HG02970 (cell line): ENCODE results near the gene EMC1.
"Not testable (repeated sequence)": the region's sequence is repeated elsewhere in the genome, so short reads cannot be mapped to it uniquely, and the experiment has no call there.

Source experiments
- ATAC-seq: cut with Tn5 transposase; IDR thresholded peaks from one replicate; pipeline ENCODE4 v1.9.1; 2021; ENCODE audit warnings: mild to moderate bottlenecking, moderate library complexity, moderate number of reproducible peaks; ENCODE audit not compliant: unreplicated experiment, low FRiP score

EMC1 gene

DNA sequence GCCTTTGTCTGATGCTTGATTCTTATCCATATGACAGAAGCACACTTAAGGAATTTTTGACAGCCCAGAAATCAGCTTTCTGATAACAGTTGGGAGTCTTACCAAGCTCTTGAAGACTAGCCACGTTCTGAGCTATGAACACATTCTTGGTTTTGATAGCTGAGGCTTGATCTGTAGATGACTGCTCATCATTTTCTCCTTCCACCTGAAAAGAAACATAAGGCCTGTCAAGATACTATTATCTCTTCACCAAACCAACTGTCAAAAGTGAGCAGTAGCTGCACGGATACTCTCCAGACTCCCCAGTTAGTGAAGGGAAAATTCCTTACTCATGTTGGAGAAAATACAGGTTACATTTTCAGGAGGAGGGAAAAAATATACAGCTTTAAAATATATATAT, 53.5 kb downstream of the EMC1 start:
- ATAC-seq, result no peak

DNA sequence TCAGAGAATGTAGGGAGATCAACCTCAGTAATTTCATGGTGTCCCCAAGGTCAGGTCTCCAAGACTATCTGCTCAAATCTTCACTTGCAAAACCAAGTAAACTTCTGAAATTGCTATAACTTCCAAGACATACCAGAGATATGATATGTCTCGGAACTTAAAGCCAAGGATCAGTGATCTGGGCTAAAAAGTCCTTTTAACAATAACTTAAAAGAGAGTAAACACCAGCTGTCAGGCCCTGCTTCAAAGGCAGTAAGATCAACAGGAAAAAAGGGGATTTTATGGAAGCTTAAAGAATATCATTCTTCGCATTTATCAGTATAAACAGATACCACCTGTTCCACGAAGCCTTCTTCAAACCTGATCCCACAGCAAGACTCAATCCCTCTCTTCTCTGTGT, 55.0 kb downstream of the EMC1 start:
- ATAC-seq, result no peak

DNA sequence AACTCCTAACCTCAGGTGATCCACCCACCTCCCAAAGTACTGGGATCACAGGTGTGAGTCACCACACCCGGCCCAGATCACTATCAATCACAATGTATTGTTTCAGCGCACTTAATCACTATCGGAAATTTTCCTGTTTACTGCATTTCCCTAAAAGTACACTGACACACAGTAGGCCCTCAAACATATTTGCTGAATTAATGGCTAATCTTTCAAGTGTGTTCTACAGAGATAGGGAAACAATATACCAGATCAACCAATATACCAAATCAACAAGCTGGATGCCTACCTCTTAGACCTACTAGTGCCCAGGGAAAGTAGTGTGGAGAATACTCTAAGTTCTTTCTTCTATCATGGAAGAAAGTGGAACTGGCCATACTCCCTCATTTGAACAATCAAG, 58.3 kb downstream of the EMC1 start:
- no peak for ATAC-seq

DNA sequence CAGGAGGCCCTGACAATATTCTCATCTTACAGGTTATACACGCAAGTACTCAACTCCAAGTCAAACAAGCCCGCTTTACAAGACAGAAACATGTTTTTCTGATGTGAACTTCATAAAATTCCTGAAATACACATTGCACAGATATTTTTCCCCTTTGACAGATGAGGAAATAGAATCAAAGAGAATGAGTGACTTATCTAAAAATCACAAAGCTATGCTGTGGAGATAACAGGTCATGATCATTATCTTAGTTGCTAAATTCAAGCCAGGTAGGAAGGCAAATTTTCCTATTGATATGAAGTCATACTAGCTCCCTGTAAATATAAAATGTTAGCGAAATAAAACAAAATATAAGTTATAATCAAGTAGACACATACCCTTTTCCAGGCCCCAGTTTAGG, 59.5 kb downstream of the EMC1 start:
- ATAC-seq, result no peak

DNA sequence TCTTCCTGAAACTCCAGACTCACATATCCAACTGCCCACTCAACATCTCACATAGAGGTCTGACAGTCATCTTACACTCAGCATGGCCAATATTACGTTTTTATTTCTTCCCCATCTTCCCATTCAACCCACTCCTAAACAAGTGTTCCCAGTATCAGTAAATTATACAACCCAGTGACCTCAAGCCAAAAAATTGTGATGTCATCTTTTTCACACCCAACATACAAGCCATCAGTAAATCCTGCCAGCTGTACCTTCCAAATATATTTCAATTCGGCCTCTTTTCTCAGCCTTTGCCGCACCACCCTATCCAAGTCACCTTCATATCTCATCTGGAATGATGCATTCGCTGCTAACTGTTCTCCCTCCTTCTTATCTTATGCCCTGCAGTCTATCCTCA, 60.9 kb downstream of the EMC1 start:
- ATAC-seq, result no peak

DNA sequence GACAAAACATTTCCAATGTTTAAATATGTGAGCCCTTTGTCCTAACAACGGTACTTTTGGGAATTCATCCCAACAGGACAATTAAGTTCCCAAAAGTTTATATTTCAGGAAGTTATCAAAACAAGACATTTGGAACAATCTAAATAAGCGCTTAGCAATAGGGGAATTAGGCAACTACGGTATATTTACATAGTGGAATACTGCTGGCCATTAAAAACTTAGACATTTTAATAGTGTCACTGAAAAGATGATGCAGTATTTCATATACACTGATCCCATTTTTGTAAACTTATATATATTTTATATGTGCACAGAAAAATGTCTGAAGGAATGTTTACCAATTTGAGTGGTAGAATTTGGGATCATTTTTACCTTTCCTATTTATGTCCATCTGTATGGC, 62.1 kb downstream of the EMC1 start:
- ATAC-seq, result no peak

DNA sequence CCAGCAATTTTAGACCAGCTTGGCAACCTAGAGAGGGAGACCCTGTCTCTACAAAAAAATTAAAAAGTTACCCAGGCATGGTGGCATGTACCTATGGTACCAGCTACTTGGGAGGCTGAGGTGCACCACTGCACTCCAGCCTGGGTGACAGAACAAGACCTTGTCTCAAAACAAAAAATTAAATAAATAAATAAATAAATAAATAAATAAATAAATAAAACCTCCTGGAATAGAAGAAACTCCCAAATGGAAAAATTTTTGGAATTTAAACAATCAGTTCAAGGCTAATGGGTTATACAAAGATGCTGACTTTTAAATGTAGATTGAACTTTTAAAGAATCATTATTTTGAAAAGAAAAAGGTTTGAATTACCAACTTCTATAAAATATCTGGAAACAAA, 63.5 kb downstream of the EMC1 start:
- ATAC-seq, result no peak

DNA sequence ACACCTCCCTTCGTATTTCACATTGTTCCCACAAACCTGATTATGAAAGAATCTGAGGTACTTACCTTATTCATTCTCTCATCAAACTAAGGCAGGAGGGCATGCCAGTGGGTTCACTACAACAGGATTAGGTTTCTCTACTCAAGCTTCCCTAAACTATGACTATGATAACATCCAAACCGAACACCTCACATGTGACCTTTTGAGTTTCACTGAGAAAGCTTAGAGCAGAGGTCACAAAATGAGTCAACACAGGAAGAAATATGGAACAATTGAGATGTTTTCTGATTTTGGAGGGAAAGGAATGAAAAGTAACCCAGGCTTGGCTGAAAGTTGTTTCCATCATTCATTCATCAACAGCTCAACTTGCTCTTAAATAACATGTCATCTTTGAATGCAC, 65.3 kb downstream of the EMC1 start:
- ATAC-seq, result no peak

DNA sequence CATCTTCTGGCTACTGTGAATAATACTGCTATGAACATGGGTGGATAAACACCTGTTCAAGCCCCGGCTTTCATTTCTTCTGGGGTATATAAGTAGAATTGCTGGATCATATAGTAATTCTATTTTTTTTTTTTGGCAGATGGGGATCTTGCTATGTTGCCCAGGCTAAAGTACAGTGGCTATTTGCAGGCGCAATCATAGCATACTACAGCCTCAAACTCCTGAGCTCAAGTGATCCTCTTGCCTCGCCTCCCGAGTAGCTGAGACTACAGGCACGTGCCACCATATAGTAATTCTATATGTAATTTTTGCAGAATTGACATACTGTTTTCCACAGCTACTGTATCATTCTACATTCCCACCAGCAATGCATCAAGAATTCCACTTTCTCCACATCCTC, 69.1 kb downstream of the EMC1 start:
- no peak for ATAC-seq

DNA sequence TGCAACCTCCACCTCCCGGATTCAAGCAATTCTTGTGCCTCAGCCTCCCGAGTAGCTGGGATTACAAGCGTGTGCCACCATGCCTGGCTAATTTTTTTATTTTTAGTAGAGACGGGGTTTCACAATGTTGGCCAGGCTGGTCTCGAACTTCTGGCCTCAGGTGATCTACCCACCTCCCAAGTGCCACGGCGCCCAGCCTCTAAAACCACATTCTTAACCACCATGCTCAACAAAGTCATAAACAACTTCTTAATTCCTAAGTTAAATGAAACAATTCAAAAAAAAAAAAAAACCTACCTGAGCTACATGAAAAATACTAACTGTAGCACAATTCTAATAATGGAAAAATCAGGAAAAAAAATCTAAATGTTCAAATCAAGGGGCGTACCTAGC, 71.1 kb downstream of the EMC1 start:
- ATAC-seq, result not testable (repeated sequence)

DNA sequence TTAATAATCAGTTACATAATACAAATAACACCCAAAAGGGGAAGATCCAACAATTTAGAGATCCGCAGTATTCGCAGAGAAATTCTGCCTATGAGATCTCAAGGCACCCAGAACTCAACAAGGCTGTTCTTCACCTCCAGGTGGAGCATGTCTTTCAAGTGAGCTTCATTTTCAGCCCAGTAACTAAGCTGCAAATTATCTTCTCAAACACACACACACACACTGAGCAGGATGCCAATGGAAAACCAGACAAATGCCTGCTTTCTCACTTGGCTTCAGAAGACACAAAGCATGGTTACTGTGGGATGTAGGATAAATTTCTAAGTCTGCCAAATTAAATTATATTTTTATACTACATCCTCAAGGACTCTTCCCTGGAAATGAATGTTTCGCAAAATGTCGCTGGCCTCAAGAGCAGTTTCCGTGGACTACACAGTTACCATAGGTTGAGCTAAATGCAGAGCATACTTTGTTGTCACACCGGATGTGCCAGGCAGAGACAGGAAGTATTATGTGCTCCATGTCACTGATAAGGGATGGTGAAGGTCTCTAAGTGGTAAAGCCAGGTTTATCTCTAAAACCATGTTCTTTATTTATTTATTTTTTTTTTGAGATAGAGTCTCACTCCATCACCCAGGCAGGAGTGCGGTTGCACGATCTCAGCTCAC, 71.6 kb downstream of the EMC1 start:
- ATAC-seq, result no peak

DNA sequence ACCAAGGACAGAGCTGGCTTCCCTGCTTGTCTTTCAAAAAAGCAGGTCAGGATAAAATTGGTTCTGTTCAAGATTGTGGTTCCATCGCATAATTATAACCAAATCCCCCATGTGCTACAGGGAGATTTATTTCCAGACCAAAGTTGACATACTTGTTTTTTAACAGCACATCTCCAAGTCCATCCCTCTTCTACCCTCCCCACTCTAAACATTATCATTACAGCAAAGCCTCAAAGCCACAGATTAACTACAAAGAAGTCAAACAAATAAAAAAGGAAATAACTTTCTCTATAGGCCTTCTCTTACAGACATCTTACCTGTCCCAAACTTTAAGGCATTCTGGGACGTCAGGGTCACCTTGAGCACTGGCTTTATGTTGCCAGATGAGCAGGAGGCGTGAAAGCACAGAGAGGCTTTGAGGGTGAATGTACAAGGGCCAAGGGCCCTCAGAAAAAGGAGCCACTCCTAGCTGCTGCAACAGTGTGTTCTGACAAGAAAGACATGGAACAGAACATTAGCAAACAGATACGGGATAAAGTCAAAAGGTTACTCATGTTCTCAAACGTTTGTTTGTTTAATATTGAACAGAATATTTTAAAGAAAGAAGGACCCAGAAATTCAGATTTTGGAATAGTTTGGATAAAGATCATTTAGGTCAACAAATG, 72.5 kb downstream of the EMC1 start:
- ATAC-seq, result no peak

DNA sequence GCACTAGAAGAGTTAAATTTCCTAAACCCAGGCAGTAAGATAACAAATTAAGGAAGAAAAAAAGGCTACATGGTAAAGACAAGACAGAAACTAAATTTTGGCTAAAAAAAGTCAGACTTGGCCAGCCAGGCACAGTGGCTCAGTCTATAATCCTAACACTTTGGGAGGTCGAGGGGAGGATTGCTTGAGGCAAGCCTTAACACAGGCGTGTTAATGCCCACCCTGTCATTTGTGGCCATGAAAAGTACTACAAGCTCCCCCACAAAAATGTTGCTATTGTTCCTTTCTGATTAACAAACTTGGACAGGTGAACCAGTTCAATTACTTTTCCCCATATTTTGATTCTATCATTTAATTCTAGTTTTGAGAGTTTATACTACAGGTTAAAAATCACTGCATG, 73.5 kb downstream of the EMC1 start:
- no peak for ATAC-seq

DNA sequence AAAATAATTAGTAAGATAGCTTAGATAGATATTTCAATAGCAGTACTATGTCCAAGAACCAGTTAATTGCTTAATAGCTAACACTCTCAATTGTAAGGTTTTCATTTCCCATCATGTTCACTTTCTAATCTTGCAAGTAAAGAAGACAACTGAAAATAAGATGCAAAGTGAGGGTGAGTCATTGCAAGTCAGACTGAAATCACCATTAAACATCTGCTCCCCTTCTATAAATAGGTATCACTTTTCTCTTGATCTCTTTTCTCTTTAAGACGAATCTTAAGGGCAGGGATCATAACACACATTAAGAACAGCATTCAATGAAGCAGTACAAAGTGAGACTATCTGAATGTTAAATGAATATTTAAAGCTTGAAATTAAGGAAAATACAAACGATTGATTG, 81.7 kb downstream of the EMC1 start:
- ATAC-seq, result no peak

DNA sequence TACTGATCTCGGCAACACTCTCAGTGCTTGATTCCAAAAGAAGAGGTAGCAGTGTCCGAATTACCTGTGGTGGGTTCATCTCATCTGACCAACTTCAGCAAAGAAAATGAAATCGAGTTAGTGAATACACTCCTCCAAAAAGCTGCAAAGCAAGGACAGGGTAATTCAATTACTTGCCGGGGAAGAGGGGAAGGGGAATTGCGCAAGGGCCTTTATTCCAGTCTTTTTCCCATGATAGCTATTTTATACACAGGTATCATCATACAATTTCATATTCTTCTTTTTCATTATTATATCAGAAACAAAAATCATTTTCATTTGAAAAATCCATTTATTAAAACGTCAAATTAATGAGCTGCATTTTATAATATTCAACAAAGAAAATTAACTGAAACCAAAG, 84.2 kb downstream of the EMC1 start:
- ATAC-seq, result no peak

DNA sequence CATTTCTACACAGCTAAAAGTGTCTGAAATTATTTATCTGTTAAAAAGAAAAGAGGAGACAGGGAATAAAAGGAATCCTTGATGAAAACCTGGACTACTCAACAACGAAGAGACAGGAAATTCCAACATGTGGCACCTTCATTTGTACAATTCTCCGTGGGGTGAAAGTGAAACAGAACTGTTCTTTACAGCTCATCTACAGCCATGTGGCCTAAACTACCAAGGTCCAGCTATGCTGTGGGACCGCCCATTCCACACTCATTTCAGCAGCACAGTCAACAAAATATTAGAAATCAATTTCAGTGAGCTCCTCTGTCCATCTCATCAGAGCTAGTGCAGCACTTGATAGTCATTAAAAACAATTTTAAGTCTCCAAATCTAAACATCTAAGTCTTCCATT, 85.3 kb downstream of the EMC1 start:
- no peak for ATAC-seq
